ENCODE measurements around the gene TMEM51. TPM values are rescaled to one million over a fixed set of nuclear protein-coding genes. Genes with fewer than 3 reads are reported as not detected.
"Not testable (repeated sequence)": the region's sequence is repeated elsewhere in the genome, so short reads cannot be mapped to it uniquely, and the experiment has no call there.

The TMEM51 gene
- total RNA-seq, 5 donors from 2014 or later (not counting 1 experiment from before 2014, with no cell fraction given): 0.23 to 0.26 TPM; not detected in 3

DNA sequence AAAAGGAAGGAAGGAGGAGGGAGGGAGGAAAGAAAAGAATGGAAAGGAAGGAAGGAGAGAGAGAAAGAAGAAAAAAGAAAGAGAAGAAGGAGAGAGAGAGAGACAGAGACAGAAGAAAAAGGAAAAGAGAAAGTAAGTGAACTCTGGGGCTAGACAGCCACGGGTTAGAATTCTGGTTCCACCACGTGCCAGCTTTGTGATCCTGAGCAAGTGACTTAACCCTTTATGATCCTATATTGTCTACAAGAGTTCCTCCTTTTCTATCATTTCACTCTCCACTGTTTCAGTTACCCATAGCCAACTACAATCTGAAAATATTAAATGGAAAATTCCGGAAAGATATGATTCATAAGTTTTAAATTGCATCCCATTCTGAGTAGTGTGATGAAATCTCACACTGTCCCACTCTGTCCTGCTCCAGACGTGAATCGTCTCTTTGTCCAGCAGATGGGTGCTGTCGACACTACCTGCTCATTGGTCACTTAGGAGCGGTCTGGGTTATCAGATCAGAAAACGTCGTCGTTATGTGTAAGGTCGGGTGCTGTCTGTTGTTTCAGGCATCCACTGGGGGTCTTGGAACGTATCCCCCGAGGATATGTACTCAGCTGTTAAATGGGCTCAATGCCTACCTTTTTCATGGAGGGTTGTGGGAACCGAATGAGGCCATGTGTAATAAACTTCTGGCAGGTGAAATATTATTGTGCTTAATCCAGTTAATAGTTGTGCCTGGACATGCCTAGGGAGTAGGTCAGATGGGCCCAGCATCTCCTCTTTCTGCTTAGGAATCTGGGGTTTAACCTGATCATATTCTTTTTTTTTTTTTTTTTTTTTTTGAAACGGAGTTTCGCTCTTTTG lies 19.1 kb downstream of the TMEM51 start:
- ATAC-seq (replicated peaks in 1 of 4): no peak
- POLR2A ChIA-PET: no interaction called here
- H3K36me3 Mint-ChIP-seq: no peaks in the 10 kb centered on the region
- no peak overlapping the region for H3K27ac Mint-ChIP-seq
- WGBS (ENCODE audit: insufficient coverage): 93% methylated on average over 9 of the region's 16 CpGs
- H3K4me3 Mint-ChIP-seq: no peak overlapping the region
- H3K4me3 ChIP-seq (ENCODE audit: control insufficient read depth in 1 of 2, extremely low read depth in 1 of 2, low read length in 1 of 2): no peak overlapping the region
- DNase-seq: no peak
- H3K27me3 ChIP-seq (replicated peaks in 1 of 2; ENCODE audit: control insufficient read depth in 2 of 2, extremely low read depth in 1 of 2, insufficient read depth in 2 of 2, low read length in 1 of 2): peaks cover 0 to 21% of the 10 kb centered on the region in 2 experiments
- H3K9me3 ChIP-seq: no peaks in the 10 kb centered on the region
- no peaks in the 10 kb centered on the region for H3K36me3 ChIP-seq (ENCODE audit: control insufficient read depth in 2 of 2, extremely low read depth in 1 of 2, insufficient read depth in 1 of 2, low read length in 1 of 2)
- peaks cover 32 to 48% of the 10 kb centered on the region in 2 donors for H3K27me3 Mint-ChIP-seq
- peaks cover 0 to 10% (median 9%) of the 10 kb centered on the region in 3 donors for H3K4me1 Mint-ChIP-seq
- CTCF ChIA-PET: interaction anchor here in 1 of 2 donors (0.6 kb wide), 1 partner anchor 132 kb away, joined by 5 read pairs; no protein-coding TSS in a partner anchor
- H3K27ac ChIP-seq (ENCODE audit: low read length): no peak overlapping the region
- H3K4me1 ChIP-seq (ENCODE audit: control insufficient read depth in 1 of 2, extremely low read depth in 1 of 2, insufficient read depth in 2 of 2, low read length in 2 of 2): no peaks in the 10 kb centered on the region
- no peaks in the 10 kb centered on the region for H3K9me3 Mint-ChIP-seq

DNA sequence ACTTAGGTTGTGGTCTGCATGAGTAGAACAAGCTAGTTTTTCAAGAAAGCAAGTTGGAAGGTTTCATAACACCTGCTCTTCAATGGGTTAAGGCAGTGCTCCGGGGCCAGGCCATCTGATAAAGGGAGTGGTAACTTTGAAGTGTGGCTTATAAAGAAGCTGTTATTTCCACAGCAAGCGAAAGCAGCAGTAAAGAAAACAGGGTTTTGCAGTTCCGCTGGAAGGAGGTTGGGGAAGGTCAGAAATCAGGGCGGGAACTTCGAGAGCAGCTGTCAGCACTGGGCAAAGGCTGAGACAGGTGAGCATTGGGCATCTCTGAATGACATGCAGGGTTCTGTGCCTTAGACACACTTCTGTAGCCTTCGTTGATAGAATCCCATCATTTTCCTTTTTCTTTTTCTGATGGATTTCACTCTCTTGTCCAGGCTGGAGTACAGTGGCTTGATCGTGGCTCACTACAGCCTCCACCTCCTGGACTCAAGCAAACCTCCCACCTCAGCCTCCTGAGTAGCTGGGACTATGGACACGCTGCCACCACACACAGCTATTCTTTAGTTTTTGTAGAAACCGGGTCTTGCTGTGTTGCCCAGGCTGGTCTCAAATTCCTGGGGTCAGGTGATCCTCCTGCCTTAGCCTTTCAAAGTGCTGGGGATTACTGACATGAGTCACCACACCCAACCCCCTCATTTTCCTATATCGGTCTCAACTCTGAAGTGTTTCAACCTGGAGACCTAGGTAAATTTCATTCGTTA lies 20.5 kb downstream of the TMEM51 start:
- ChIA-PET POLR2A (no interaction called here), CTCF (no interaction called here)
- Histone ChIP-seq H3K4me1 (ENCODE audit: control insufficient read depth in 1 of 2, extremely low read depth in 1 of 2, insufficient read depth in 2 of 2, low read length in 2 of 2) (no peaks in the 10 kb centered on the region), H3K4me3 (ENCODE audit: control insufficient read depth in 1 of 2, extremely low read depth in 1 of 2, low read length in 1 of 2) (no peak overlapping the region), H3K27me3 (replicated peaks in 1 of 2; ENCODE audit: control insufficient read depth in 2 of 2, extremely low read depth in 1 of 2, insufficient read depth in 2 of 2, low read length in 1 of 2) (peaks cover 0 to 34% of the 10 kb centered on the region in 2 experiments), H3K27ac (ENCODE audit: low read length) (no peak overlapping the region), H3K9me3 (no peaks in the 10 kb centered on the region), H3K36me3 (ENCODE audit: control insufficient read depth in 2 of 2, extremely low read depth in 1 of 2, insufficient read depth in 1 of 2, low read length in 1 of 2) (no peaks in the 10 kb centered on the region)
- DNase-seq (no peak), ATAC-seq (replicated peaks in 1 of 4) (no peak)
- Mint-ChIP-seq H3K36me3 (no peaks in the 10 kb centered on the region), H3K4me3 (no peak overlapping the region), H3K4me1 (peaks cover 0 to 10% (median 9%) of the 10 kb centered on the region in 3 donors), H3K27ac (no peak overlapping the region), H3K9me3 (no peaks in the 10 kb centered on the region), H3K27me3 (peaks cover 41 to 53% of the 10 kb centered on the region in 2 donors)
- 38% methylated on average over 8 of the region's 11 CpGs for WGBS (ENCODE audit: insufficient coverage)

DNA sequence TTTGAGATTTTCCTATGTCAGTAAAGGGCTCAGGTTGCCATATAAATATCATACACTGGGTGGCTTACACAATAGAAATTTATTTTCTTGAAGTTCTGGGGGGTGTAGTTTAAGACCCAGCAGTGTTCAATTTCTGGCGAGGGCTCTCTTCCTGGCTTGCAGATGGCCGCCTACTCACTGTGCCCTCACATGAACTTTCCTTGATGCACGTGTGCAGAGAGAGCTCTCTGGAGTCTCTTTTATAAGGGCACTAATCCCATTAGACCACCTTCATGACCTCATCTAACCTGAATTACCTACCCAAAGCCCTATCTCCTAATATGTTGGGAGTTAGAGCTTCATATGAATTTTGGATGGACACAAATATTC lies 21.1 kb downstream of the TMEM51 start:
- Histone ChIP-seq H3K27ac (ENCODE audit: low read length) (no peak overlapping the region), H3K9me3 (no peaks in the 10 kb centered on the region), H3K36me3 (ENCODE audit: control insufficient read depth in 2 of 2, extremely low read depth in 1 of 2, insufficient read depth in 1 of 2, low read length in 1 of 2) (no peaks in the 10 kb centered on the region), H3K27me3 (replicated peaks in 1 of 2; ENCODE audit: control insufficient read depth in 2 of 2, extremely low read depth in 1 of 2, insufficient read depth in 2 of 2, low read length in 1 of 2) (peaks cover 0 to 39% of the 10 kb centered on the region in 2 experiments), H3K4me1 (ENCODE audit: control insufficient read depth in 1 of 2, extremely low read depth in 1 of 2, insufficient read depth in 2 of 2, low read length in 2 of 2) (no peaks in the 10 kb centered on the region), H3K4me3 (ENCODE audit: control insufficient read depth in 1 of 2, extremely low read depth in 1 of 2, low read length in 1 of 2) (no peak overlapping the region)
- DNase-seq (no peak), ATAC-seq (replicated peaks in 1 of 4) (no peak)
- no CpG with 5 or more reads among the region's 3 CpGs for WGBS (ENCODE audit: insufficient coverage)
- ChIA-PET POLR2A (no interaction called here), CTCF (no interaction called here)
- Mint-ChIP-seq H3K9me3 (no peaks in the 10 kb centered on the region), H3K36me3 (no peaks in the 10 kb centered on the region), H3K4me3 (no peak overlapping the region), H3K4me1 (peaks cover 0 to 10% (median 9%) of the 10 kb centered on the region in 3 donors), H3K27me3 (peaks cover 42 to 51% of the 10 kb centered on the region in 2 donors), H3K27ac (no peak overlapping the region)

DNA sequence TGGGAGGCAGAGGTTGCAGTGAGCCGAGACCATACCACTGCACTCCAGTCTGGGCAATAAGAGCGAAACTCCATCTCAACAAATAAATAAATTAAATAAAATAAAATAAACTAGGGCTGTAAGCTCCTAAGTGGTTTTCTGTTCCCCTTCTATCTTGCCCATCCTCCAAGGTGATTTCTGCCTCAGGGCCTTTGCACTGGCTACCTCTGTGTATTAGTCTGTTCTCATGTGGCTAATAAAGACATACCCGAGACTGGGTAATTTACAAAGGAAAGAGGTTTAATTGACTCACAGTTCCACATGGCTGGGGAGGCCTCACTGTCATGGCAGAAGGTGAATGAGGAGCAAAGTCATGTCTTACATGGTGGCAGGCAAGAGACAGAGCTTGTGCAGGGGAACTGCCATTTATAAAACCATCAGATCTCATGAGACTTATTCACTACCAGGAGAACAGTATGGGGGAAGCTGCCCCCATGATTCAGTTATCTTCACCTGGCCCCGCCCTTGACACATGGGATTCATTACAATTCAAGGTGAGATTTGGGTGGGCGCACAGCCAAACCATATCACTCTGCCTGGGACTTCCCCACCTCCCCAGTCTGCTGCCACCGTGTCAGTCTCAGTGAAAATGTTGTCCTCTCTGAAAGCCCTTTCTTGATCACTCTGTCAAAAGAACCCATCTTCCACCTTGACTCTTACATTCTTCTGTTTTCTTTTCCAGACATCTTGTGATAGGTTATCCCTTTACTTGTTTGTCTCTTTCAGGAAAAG lies 22.0 kb downstream of the TMEM51 start:
- peaks cover 38 to 47% of the 10 kb centered on the region in 2 donors for H3K27me3 Mint-ChIP-seq
- H3K9me3 Mint-ChIP-seq; H3K36me3 Mint-ChIP-seq; POLR2A ChIA-PET; H3K4me3 ChIP-seq (ENCODE audit: control insufficient read depth in 1 of 2, extremely low read depth in 1 of 2, low read length in 1 of 2); H3K4me3 Mint-ChIP-seq; CTCF ChIA-PET; DNase-seq; H3K4me1 ChIP-seq (ENCODE audit: control insufficient read depth in 1 of 2, extremely low read depth in 1 of 2, insufficient read depth in 2 of 2, low read length in 2 of 2); H3K27ac Mint-ChIP-seq; H3K27ac ChIP-seq (ENCODE audit: low read length); H3K36me3 ChIP-seq (ENCODE audit: control insufficient read depth in 2 of 2, extremely low read depth in 1 of 2, insufficient read depth in 1 of 2, low read length in 1 of 2); H3K9me3 ChIP-seq; ATAC-seq (replicated peaks in 1 of 4): not testable (repeated sequence)
- peaks cover 0 to 41% of the 10 kb centered on the region in 2 experiments for H3K27me3 ChIP-seq (replicated peaks in 1 of 2; ENCODE audit: control insufficient read depth in 2 of 2, extremely low read depth in 1 of 2, insufficient read depth in 2 of 2, low read length in 1 of 2)
- WGBS (ENCODE audit: insufficient coverage): 53% methylated on average over 3 of the region's 6 CpGs
- peaks cover 0 to 10% (median 9%) of the 10 kb centered on the region in 3 donors for H3K4me1 Mint-ChIP-seq

DNA sequence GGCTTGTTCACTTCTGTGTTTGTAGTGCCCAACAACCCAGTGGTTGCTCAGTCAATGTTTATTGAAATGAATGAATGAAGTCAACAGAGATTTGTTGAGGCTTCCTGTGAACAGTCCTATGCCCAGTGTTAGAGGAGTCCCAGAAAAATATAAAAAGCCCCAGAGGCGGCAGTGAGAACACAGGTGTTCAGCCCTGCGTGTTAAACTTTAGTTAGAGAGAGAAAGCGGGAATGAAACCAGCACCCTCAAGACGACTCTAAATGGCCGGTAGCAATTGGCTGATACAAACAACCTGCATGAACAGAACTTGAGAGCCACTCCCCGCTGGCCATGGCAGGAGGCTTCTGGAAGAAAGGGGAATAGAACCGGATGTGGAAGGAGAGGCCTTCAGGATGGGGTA lies 22.6 kb downstream of the TMEM51 start:
- Mint-ChIP-seq H3K27me3 (peaks cover 42 to 47% of the 10 kb centered on the region in 2 donors), H3K27ac (no peak overlapping the region), H3K4me3 (no peak overlapping the region), H3K36me3 (no peaks in the 10 kb centered on the region), H3K9me3 (no peaks in the 10 kb centered on the region), H3K4me1 (peaks cover 0 to 10% (median 9%) of the 10 kb centered on the region in 3 donors)
- no peak overlapping the region for H3K27ac ChIP-seq (ENCODE audit: low read length)
- POLR2A ChIA-PET: no interaction called here
- CTCF ChIA-PET: no interaction called here
- H3K27me3 ChIP-seq (replicated peaks in 1 of 2; ENCODE audit: control insufficient read depth in 2 of 2, extremely low read depth in 1 of 2, insufficient read depth in 2 of 2, low read length in 1 of 2): peaks cover 0 to 41% of the 10 kb centered on the region in 2 experiments
- no peaks in the 10 kb centered on the region for H3K36me3 ChIP-seq (ENCODE audit: control insufficient read depth in 2 of 2, extremely low read depth in 1 of 2, insufficient read depth in 1 of 2, low read length in 1 of 2)
- H3K4me1 ChIP-seq (ENCODE audit: control insufficient read depth in 1 of 2, extremely low read depth in 1 of 2, insufficient read depth in 2 of 2, low read length in 2 of 2): no peaks in the 10 kb centered on the region
- WGBS (ENCODE audit: insufficient coverage): 89% methylated on average over 7 of the region's 7 CpGs
- H3K4me3 ChIP-seq (ENCODE audit: control insufficient read depth in 1 of 2, extremely low read depth in 1 of 2, low read length in 1 of 2): no peak overlapping the region
- no peaks in the 10 kb centered on the region for H3K9me3 ChIP-seq
- DNase-seq (no peak), ATAC-seq (replicated peaks in 1 of 4) (no peak)

All from T-cell (primary cell).